ENCODE data around the gene STAB2.

Gene STAB2

GRCh38 chr12:103768467-103769123 lies 181.5 kb downstream of the STAB2 start:
- H3K4me2 ChIP-seq (ENCODE audit: low read length): no peak overlapping the region
- H3K9me3 ChIP-seq (ENCODE audit: control insufficient read depth, insufficient read depth, low read length): no peaks in the 10 kb centered on the region
- no peaks in the 10 kb centered on the region for H3K4me1 ChIP-seq (ENCODE audit: control insufficient read depth, low read length)
- TF ChIP-seq EZH2phosphoT487 (IDR thresholded peaks at IDR 0.05; ENCODE audit: borderline replicate concordance, low read length): no peak
- TF ChIP-seq CTCF (IDR thresholded peaks at IDR 0.05; ENCODE audit: low read depth, low read length, poor library complexity, severe bottlenecking): no peak
- H3K36me3 ChIP-seq (ENCODE audit: control insufficient read depth, low read length): no peaks in the 10 kb centered on the region
- H4K20me1 ChIP-seq (ENCODE audit: control insufficient read depth, insufficient read depth, low read depth, low read length): no peaks in the 10 kb centered on the region
- no peak overlapping the region for H3K4me3 ChIP-seq (ENCODE audit: low read length)
- no peaks in the 10 kb centered on the region for H3K79me2 ChIP-seq (ENCODE audit: control insufficient read depth, low read length)
- H3K27ac ChIP-seq (ENCODE audit: low read depth, low read length): no peak overlapping the region
- H3F3A ChIP-seq (ENCODE audit: control insufficient read depth, insufficient read depth): no peaks in the 10 kb centered on the region
- H3K9me2 ChIP-seq (replicated peaks; ENCODE audit: control insufficient read depth, low read length): no peaks in the 10 kb centered on the region
- no peaks in the 10 kb centered on the region for H3K27me3 ChIP-seq (ENCODE audit: control insufficient read depth, low read length)

- H3K4me2 ChIP-seq (ENCODE audit: low read length): no peak overlapping the region
- H3F3A ChIP-seq (ENCODE audit: control insufficient read depth, insufficient read depth): no peaks in the 10 kb centered on the region
- H3K27me3 ChIP-seq (ENCODE audit: control insufficient read depth, low read length): no peaks in the 10 kb centered on the region
- no peaks in the 10 kb centered on the region for H3K9me2 ChIP-seq (replicated peaks; ENCODE audit: control insufficient read depth, low read length)
- H3K36me3 ChIP-seq (ENCODE audit: control insufficient read depth, low read length): no peaks in the 10 kb centered on the region
- no peaks in the 10 kb centered on the region for H3K4me1 ChIP-seq (ENCODE audit: control insufficient read depth, low read length)
- H3K79me2 ChIP-seq (ENCODE audit: control insufficient read depth, low read length): no peaks in the 10 kb centered on the region
- no peak overlapping the region for H3K4me3 ChIP-seq (ENCODE audit: low read length)
- no peak for TF ChIP-seq EZH2phosphoT487 (IDR thresholded peaks at IDR 0.05; ENCODE audit: borderline replicate concordance, low read length)
- no peak for TF ChIP-seq CTCF (IDR thresholded peaks at IDR 0.05; ENCODE audit: low read depth, low read length, poor library complexity, severe bottlenecking)
- H3K27ac ChIP-seq (ENCODE audit: low read depth, low read length): no peak overlapping the region
- no peaks in the 10 kb centered on the region for H4K20me1 ChIP-seq (ENCODE audit: control insufficient read depth, insufficient read depth, low read depth, low read length)
- no peaks in the 10 kb centered on the region for H3K9me3 ChIP-seq (ENCODE audit: control insufficient read depth, insufficient read depth, low read length)
These were observed 182.3 kb downstream of the STAB2 start for GRCh38 chr12:103769240-103769945.

GRCh38 chr12:103771466-103771865 lies 184.4 kb downstream of the STAB2 start:
- H3K4me3 ChIP-seq (ENCODE audit: low read length): no peak overlapping the region
- no peaks in the 10 kb centered on the region for H3K36me3 ChIP-seq (ENCODE audit: control insufficient read depth, low read length)
- H3K9me2 ChIP-seq (replicated peaks; ENCODE audit: control insufficient read depth, low read length): no peaks in the 10 kb centered on the region
- TF ChIP-seq EZH2phosphoT487 (IDR thresholded peaks at IDR 0.05; ENCODE audit: borderline replicate concordance, low read length): no peak
- TF ChIP-seq CTCF (IDR thresholded peaks at IDR 0.05; ENCODE audit: low read depth, low read length, poor library complexity, severe bottlenecking): no peak
- H3F3A ChIP-seq (ENCODE audit: control insufficient read depth, insufficient read depth): no peaks in the 10 kb centered on the region
- H3K4me1 ChIP-seq (ENCODE audit: control insufficient read depth, low read length): no peaks in the 10 kb centered on the region
- H3K79me2 ChIP-seq (ENCODE audit: control insufficient read depth, low read length): no peaks in the 10 kb centered on the region
- H3K9me3 ChIP-seq (ENCODE audit: control insufficient read depth, insufficient read depth, low read length): no peaks in the 10 kb centered on the region
- H3K27me3 ChIP-seq (ENCODE audit: control insufficient read depth, low read length): no peaks in the 10 kb centered on the region
- no peaks in the 10 kb centered on the region for H4K20me1 ChIP-seq (ENCODE audit: control insufficient read depth, insufficient read depth, low read depth, low read length)
- H3K4me2 ChIP-seq (ENCODE audit: low read length): no peak overlapping the region
- no peak overlapping the region for H3K27ac ChIP-seq (ENCODE audit: low read depth, low read length)

All from DOHH2 (cell line).